HG02763 (cell line): ENCODE results near the gene LHX8.
"Not testable (repeated sequence)": the region's sequence is repeated elsewhere in the genome, so short reads cannot be mapped to it uniquely, and the experiment has no call there.

Source experiments
- ATAC-seq: cut with Tn5 transposase; IDR thresholded peaks from one replicate; pipeline ENCODE4 v1.9.1; 2021; ENCODE audit warnings: mild to moderate bottlenecking, moderate library complexity; ENCODE audit not compliant: unreplicated experiment

Gene LHX8

DNA sequence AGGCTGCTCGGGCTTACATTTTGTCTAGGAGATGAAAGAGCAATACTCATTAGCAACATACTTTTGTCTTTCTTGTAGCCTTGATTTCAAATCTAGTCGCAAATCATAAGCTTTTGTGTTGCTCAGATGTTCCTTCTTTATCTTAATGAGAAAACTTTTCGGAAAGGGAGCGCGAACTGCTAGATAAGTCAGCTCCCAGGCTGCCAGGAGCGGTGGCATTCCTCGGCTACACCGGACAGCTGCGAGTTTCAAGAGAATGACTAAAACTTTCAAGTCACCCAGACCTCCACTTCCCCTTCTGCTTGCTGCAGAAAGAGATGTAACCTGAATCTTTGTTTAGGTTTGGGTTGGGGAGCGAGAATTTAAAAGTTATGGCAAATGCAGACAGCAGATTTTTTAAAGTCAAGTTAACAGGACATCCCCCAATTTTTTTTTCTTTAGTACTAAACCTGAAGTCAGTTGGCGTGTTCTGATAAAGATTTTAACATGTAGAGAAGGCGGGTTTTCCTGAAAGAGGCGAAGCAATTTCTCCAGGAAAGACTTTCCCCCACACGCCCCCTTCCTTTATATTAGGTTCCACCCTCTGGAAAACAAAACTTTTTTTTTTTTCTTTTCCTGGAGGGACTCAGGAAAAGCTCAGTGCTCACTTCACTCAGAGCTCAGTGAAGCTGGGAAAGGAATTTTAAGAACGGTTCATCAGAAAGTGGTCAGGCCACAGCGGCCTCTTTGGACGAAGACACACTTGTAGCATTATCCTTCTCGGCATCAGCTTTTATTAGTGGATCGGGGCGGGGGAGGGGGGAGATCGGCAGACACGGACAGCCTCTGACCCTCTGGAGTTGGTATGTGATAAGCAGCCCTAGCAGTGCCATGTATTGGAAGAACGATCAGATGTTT lies at the start of gene LHX8:
LHX8 (plus strand) TSS at position 639 of the 897 bp plus-strand sequence. CDS start 2,227 bp downstream, outside the sequence.
- no peak for ATAC-seq

DNA sequence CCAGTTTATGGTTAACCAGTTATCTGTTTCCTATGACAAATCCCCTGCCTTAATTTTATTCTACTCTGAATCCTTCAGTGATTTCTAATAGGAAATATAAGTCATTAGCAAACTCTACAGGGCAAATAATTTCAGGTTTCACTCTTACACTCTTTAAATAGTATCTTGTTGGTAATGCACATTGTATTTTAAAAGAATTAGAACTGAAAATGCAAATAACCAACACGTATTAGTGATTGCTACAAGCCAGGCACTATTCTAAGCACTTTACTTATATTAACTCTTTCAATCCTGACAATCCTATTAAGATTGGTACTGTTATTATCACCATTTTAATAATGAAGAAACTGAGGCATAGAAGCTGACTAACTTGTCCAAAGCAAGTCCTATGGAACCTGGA lies 48.3 kb upstream of the LHX8 start:
- ATAC-seq = no peak

DNA sequence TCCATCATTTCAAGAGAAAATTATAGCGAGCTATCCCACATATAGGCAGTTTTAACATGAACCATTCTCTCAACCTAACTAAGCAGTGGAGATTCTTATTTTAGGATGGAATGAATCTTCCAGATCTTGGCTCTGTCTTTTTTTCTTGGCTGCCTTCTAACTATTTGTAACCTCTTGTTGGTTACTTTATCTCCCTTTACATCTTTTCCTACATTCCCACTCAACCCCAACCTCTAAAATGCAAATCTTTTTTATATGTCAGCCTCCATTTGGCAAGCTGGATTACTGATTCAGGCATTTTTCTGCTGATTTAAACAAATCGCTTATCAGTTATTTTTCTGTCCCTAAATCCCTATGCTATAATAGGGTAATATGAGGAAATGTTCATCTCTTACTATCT lies 46.9 kb upstream of the LHX8 start:
- no peak for ATAC-seq

DNA sequence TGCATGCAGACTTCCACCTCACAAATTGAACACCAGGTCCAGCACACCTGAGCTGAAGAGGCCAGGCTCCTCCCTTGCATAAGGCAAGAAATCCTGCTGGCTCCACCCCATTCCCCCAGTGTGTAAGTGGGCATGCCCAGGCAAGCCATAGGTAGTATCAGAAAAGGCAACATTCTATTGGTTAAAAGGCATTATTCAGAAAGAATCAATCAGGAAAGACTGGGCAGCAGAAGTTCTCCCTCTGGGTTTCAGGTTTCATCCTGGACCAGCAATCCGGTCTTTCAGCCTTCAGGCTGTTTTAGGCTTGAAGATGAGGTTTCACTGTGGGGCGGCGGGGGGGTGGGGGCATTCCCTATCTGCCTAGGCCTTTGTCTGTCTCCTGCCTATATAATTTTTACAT lies 42.0 kb upstream of the LHX8 start:
- no peak for ATAC-seq

DNA sequence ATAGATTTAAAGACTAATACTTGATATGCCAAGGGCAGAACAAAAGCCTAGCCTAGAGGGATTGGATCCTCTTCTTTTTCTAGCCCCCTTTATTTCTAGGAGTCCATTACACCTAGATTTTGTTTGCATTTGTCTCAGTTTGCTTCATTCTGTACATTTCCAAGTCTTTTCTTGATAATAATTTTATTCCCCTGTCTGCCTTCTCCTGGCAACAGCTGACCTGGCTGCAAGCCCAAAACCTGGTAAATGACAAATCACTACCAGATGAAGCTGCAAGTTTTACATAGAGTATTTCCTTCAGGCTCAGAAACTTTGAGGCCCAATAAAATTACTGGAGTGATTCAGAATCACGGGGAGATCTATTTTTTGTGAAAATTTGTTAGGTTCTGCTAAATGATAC lies 36.5 kb upstream of the LHX8 start:
- ATAC-seq = no peak

DNA sequence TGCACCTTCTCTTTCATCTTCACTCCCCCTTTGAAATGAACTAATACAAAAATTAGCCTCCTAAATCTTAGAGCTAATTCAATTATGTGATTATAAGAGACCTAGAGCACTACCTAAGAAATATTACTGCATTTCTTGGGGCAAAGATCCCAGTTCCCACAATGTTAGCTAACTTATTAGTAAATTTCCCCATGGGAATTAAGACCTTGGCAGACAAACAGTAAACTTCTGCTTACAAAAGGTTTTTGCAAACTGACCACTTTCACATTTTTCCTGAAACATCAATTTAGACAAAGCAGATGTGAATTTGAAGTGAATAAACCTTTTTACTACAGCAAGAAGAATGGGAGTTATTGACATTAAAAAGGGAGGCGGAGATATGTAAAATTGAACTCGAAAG lies 34.6 kb upstream of the LHX8 start:
- ATAC-seq = no peak

DNA sequence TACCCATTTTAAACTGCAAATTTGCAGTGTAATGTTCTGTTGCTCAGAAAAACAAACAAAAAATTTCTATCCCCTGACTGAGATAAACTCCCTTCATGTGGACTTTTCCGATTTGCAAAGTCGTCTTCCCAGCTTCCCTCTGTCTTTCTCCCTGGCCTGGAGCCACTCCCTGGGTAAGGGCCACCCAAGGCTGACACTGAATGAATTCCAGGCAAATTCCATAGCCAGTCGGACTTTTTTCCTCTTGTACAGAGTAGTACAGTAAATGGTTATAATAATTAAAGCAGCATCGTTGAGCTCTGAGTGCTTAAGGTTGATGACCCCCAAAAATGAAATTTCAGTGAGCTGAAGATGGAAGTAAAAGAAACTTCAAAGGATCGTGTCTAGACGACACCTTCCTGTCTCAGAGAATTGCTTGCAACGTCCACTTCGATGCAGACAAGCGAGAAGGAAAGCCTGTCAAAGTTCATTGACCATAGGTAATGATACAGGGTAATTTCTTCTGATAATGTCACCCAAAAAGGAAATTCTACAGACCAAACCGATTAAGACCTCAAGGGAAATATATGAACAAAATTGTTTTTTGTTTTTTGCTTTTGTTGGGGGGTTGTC lies 33.6 kb upstream of the LHX8 start:
- ATAC-seq = no peak

DNA sequence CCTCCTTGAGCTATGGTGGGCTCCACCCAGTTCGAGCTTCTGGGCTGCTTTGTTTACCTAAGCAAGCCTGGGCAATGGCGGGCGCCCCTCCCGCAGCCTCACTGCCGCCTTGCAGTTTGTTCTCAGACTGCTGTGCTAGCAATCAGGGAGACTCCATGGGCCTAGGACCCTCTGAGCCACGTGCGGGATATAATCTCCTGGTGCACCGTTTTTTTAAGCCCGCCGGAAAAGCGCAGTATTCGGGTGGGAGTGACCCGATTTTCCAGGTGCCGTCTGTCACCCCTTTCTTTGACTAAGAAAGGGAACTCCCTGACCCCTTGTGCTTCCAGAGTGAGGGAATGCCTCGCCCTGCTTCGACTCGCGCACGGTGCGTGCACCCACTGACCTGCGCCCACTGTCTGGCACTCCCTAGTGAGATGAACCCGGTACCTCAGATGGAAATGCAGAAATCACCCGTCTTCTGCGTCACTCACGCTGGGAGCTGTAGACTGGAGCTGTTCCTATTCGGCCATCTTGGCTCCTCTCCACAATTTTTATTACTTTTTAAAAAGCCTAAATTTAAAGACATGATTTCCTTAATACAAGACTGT lies 21.7 kb upstream of the LHX8 start:
- not testable (repeated sequence) for ATAC-seq

DNA sequence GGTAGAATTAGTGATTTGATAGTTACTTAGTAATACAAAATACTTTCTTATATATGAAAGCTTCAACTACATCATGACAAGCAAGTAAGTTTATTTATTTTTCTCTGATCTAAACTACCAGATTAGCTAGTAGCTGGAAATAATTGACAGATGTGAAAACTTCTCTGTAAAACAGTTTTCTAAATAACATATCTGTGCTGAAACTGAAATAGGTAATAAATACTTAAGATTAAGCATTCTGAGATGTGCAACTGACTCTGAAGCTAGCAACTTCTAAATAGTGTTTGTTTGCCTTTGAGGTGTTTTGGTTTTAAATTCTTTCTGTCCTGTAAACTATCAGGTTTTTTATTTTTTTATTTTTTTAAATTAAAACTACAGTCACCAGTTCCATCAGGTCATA lies 18.5 kb upstream of the LHX8 start:
- ATAC-seq = no peak

DNA sequence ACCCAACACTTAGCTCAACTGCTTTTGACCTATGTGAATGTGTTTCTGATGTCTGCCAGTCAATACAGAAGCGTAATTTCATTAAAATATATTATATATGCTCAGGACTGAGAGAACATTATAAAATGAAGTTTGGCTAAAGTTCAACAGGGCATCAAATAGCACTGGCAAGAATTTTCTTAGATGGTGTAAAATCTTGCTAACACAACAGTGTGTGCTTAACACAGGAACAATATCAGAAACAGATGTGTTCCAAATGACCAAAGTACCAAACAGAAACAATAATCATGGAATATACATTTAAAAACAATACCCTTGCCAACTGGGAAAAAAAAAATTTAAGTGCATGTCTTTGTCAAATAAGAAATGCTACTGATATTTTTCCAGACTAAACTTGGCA lies 10.4 kb upstream of the LHX8 start:
- ATAC-seq = no peak

DNA sequence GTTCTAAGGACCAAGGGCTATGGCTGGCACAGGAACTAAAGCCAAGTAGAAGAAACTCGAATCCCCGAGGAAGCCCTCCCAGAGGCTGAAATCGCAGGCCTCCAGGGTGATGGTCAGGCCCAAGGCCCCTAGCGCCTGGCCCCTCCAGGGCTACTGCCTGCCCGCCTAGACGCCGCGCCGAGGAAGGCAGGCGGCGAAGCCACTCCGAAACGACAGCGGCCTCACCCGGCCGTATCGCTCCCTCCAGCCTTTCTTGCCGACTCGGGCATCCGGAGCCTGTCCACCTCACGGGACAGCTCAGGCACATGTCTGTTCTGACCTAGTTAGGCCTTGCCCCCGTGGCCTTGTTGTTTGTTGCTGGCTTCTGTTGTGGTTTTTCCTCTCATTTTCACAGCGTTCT lies 9.7 kb upstream of the LHX8 start:
- no peak for ATAC-seq

DNA sequence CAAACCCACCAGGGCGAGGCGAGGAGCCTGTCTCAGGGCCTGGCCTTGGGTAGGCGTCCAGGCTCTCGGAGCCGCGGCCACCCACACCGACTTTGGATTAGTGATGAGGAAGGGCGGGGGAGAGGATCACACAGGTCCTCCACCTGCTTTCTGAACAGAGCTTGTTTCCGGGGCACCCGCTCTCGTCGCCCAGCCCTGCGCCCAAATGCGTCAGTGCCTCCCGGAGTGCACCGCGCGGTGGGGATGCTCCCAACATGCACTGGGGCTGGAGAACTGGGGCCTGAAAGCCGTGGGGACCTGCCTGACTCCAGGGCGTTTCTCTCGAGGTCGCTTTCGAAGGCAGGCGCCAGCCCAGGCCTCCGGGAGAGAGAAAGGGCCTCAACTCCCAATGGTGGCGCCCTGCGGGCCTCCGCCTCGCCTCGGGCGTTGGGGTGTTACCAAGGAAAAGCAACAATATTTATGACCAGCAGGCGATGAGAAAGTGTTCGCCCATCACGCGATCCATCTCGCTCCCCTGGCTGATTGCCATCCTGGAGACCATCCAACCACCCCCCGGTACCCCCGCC lies 8.9 kb upstream of the LHX8 start:
- no peak for ATAC-seq

DNA sequence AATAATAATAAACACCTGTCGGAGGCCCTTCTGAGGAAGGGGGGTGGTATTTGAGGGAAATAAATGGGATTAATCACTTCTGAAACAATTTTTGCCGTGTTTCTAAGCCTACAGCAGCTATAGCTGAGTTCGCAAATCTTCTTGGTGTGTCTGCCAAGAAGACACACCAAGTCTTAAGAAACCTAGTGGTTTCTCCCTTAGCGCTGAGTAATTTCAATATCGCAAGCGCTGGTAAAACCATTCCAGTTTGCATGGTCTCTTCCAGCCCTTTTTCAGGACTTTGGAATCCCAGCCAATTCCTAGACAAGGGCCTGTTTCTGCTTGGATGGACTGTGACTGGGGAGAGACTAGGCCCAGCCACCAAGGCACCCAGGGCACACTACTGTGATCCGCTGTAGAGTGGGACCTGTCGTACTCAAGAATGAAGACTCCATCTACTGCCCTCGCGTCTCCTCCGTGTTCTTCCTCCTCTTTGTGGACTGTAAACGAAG lies 7.5 kb upstream of the LHX8 start:
- ATAC-seq = no peak

DNA sequence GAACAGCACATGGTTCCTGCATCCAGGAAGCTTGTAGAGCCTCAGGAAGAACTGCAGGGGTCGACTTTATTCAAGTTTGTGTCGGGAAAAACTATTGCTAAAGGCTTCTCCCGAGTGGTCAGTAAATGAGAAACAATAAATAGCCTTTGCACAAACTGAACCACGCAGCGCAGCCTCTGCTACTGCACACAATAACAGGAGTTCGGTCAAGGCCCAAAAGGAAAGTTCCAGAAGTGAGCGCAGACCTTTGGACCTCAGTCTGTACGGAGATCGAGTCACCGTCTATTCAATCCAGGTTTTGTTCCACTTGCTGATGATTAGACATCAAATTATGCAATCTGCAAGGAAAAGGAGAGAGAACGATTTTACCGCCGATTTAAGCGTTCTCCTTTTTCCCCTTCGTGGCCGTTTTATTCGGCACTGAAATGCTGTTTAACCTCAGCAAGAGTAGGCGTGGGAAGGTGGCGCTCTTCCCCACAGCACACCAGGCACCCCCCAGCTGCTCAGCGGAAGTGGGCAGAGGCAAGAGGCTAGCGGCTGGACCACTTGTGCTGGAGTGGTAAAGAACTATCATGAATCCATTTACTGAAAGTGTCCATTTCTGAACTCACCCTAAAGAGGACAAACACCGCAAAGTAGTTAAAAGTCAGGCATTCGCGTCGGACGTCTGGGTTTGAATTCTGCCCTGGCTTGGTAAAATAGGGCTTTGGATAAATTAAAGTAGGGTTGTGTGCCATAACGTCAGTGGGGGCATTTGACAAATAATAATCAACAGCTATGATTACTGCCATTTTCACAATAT lies 6.1 kb upstream of the LHX8 start:
- no peak for ATAC-seq

DNA sequence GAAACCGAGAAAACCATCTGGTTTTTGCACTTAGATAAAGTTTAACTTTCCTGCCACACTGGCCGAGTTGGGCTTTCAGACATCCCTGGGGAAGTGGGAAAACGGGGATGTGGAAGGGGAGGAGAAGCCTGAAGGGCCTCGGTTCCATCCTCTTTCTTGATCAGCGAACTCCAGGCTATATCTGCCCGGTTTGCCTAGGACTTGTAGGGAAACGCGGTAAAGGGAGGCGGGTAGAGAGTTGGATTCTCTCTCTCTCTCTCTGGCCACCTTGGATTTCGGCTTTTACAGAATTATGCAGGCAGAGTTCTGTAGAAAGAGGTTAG lies 4.6 kb upstream of the LHX8 start:
- ATAC-seq = no peak

DNA sequence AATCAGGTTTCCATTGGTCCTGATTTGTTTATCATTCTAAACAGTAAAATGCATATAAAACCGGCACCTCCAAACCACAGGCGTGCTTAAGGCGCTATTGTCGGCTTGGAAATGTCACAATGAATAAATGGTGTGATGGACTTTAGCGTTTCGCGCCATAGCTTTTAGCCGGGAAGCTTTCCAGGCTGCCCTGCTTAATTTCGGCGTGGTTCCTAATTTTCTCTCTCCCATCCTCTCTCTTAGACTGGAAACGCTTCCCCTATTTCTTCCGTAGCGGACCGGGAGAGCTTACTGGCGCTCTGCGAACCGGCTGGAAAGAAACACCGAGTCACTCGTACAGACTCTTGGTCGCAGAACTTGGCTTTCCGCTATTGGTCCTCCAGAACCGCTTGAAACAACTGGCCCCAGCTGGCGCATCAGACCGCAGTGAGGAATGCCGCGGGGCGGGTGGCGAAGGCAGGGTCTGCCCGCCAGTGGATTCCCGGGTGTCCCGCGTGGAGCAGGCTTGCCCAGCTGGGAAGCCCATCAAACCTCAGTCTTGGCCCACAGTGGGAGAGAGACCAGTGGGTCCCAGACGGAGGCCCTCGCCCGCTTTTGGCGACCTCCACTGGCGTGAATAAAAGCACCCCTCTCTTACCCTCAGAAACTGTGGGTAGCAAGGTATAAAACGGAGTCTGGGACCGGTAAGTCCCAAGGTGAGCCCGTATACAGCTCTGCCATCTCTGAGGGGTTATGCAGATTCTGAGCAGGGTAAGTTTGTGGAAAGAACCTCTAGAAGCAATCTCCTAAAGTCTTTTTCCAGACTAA lies 4.0 kb upstream of the LHX8 start:
- no peak for ATAC-seq

DNA sequence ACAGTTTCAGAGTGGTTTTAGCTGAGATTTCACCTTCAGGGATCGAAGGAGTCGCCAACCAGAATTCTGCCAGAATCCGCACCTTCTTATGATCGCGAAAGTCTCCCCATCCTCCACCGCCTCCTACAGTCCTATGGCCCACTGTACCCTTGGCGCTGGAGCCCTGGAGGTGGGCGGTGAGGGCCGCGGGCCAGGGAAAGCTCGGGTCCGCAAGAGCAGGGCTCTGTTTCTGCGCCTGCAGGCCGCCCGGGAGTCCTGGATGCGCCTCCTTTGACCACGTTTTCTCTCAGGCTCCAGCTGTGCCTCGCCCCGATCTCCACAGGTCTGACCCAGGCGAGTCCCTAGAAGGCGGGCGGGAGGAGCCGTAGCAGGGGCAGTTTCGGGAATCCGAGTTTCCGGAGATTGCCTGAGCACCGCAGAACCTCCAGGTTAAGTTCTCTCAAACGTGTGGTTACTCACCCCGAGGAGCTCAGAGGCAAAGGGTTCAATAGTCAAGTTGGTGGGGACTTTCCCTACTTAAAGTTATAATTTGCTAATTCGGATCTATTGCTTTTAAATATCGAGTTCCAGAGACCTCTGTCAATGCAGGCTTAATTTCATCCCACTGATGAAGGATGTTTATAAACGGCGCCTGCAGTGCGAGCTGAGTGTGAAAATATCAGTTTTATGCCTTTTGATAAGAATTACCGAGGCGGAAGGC lies 3.2 kb upstream of the LHX8 start:
- ATAC-seq = no peak

DNA sequence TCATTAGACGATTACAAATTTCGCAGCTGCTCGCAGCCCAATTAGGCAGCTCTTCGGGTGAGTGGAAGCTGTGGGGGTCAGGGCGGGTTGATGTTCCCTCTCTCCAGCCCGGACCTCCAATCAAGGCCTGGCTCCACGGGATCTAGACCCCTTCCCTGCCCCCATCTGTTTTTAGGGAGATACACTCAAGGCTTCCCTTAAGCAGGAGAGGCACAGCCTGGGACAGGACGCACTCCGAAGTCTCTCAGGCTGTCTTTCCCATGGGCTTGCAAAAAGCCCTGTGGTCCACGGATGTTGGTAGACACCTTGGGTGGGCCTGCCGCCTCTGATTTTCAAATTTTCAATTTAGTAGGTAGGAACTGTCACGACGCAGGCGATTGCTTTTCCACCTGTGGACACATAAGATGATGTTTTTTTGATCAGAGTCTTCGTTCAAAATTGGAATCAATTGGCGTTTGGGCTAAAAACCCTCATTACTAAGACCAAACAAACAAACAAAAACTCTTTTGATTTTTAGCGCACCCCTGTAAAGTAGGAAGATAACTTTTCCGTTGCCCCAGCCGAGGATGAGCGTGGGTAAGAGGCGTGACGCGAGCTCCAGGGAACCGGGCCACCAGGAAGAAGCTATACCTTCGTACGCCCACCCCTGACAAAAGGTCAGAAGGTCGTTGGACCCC lies 2.5 kb upstream of the LHX8 start:
- ATAC-seq = no peak

DNA sequence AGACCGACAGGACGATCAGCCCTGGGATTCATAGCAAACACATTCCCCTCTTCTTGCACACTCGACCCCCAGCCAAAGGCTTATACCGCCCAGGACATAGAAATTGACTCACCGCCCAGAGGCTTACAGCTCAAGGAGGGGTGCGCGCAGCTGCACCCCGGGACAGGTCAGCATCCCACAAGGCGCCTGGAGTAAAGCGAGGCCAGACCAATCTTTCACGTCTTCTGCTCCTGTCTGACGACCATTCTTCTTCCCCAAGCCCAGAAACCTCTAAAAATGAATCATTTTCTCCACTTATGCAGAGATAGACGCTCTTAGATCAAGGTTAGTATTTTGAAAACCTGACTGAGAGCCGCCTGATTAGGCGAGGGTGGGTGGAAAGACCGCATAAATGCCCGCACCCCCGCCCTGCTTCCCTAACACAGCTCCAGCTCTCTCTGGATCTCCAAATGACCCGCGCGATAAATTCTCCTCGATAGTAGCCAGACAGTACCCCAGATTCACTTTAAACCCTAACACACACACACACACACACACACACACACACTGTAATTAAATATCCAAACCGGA lies 1.9 kb upstream of the LHX8 start:
- ATAC-seq = no peak
